Right renal cortex interstitium (tissue), 3 donors: ENCODE results near the gene NEUROD2. TPM values are rescaled to one million over a fixed set of nuclear protein-coding genes. Genes with fewer than 3 reads are reported as not detected.

ENCODE experiments used
- DNase-seq, 3 donors: peaks; one replicate each; pipeline ENCODE4 v3.0.0-alpha.2; 2013; ENCODE audit warnings: low read depth in 3 of 3, low spot score in 2 of 3
- polyA plus RNA-seq, 3 donors: library from polyadenylated mRNA; unstranded; fragments of 120-200 nt; gene quantifications; one replicate each; pipeline ENCODE4 v1.2.1, GENCODE V29; 2013; ENCODE audit not compliant: insufficient read length in 3 of 3

NEUROD2 gene
- polyA plus RNA-seq, 3 donors: 0.04 TPM; not detected in 2

- no peak for DNase-seq
Measured at GRCh38 chr17:39581759-39582085, 26.0 kb downstream of the NEUROD2 start.

DNA sequence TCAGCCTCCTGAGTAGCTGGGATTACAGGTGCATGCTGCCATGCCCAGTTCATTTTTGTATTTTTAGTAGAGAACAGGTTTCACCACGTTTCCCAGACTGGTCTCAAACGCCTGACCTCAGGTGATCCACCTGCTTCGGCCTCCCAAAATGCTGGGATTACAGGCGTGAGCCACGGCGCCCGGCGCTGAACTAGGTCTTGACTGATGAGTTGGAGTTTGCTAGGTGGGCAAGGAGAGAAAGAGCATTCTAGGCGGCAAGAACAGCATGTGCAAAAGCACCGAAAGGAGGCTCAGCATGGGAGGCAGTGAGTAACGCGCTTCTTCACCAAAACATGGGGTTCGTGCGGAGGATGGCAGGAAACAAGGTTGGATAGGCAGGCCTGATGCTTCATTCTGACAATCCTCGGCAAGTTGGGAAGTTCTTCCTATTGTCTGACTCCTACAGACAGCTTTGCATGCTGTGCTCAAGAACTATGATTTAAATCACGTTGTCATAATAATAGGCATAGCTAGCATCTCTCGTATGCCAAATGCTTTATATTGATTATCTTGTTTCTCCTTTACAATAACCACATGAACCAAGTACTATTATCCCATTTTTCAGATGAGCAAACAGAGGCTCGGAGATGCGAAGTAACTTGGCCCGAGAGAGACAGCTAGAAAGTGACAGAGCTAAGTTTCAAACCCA lies 26.5 kb downstream of the NEUROD2 start:
- no peak for DNase-seq

DNA sequence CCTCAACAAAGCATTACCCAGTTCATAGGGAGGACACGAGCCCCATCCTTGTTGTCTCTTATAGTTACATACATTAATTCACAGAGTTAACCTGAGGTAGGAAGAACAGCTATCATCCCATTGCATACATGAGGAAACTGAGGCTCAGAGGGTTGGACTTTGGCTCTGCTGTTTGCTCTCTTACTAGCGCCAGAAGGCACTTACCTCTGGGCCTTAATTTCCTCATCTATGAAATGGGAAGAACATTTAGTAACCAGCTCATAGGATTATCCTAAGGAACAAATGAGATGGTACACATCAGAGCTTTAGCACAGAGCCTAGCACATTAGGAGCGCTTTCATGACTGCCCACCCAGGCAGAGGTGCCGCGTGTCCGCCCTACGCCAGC lies 27.6 kb downstream of the NEUROD2 start:
- DNase-seq: no peak

- no peak for DNase-seq
Measured at GRCh38 chr17:39579318-39580081, 28.2 kb downstream of the NEUROD2 start.

GRCh38 chr17:39578272-39578671 lies 29.4 kb downstream of the NEUROD2 start:
- DNase-seq: no peak

GRCh38 chr17:39576187-39576586 lies 31.5 kb downstream of the NEUROD2 start:
- no peak for DNase-seq

DNA sequence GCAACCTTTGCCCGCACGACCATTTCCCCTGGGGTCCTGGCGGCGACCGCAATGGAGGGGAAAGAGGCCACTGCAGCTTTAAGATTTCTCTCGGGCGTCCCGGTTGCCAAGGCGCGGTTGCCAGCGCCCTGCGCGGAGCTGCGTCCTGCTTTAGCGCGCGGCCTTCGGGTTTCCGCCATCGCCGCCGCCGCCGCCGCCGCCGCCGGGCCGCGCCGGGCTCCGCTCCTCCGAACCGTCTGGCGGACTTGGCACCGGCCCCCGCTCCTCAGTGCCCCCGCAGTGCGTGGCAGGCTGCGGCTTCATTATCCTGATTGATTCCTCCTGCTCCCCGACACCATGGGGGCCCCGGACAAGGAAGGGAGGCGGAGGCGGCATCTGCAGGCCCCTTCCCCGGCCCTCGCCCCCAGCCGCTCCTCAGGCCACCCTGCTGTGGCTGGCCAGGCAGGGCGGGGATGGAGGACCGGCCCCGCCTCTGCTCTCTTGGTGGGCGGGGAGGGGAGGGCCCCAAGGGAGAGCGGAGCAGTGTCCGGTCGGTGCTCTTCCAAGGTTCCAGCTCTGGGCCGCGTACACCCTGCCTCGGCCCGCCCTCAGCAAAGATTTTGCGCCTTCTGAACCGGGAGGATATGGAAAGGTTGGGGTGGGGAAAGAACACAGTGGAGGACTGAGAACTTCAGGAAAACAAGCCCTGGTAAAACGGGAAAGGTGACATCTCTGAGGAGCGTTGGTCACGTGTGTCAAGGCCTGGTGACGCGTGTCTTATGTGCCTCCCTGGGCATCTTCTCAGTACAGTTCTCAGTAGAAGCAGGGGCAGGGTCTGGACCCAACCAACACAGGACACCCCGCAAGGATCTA lies 34.0 kb downstream of the NEUROD2 start:
- DNase-seq: peak in 2 of 3 donors; percentile 36 to 45

DNA sequence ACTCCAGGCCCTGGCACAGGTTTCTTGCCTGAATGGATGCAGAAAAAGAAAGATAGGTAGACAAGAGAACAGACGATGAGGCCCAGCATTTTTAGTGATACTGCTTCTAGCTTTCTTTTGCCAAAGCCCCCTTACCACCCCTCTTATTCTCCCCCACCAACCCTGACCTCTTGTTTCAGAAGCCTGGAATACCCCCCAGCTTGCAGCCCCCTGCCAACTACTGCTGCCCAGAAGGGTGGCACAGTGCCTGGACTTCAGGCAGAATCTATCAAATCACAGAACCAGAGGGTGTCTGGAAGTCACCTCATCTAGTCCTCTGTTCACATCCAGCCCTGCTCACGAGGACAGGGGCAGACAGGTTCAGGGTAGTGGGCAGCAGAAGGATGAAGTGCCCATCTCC lies 35.6 kb downstream of the NEUROD2 start:
- DNase-seq: no peak

GRCh38 chr17:39569126-39569525 lies 38.6 kb downstream of the NEUROD2 start:
- no peak for DNase-seq

- no peak for DNase-seq
Measured at GRCh38 chr17:39568702-39569101, 39.0 kb downstream of the NEUROD2 start.

DNA sequence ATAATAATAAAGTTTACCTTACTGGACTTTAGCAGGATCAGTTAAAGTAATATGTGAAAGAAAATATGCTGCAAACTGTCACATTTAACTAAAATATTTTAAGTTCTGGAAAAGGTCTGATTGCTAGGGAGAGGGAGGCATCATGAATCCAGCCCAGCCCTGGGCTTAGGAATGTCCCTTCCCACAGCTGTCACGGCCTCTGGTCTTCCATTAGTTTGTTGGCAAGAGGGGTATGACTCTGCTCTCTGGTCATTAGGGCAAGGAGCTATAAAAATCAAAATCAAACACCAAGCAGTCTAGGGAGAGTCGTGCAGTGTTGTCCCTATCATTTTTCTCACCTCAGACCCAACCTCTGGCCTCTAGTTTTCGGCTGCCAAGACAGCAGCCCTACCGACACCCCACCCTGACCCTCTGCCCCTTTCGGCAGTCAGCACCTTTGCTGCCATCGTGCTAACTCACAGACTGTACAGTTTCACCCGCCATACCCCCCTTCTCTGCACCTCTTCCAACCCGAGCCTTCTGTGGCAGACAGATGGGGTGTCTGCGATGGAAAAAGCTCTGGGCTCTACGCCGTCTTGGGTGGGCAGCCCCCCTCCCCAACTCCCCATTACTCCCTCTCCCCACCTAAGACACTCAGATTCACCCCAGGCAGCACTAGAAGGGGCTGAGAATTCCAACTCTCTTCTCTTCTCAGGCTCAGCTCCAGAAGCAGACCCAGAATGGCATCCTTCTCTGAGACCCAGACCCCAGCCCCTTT lies 41.4 kb downstream of the NEUROD2 start:
- DNase-seq: no peak

DNA sequence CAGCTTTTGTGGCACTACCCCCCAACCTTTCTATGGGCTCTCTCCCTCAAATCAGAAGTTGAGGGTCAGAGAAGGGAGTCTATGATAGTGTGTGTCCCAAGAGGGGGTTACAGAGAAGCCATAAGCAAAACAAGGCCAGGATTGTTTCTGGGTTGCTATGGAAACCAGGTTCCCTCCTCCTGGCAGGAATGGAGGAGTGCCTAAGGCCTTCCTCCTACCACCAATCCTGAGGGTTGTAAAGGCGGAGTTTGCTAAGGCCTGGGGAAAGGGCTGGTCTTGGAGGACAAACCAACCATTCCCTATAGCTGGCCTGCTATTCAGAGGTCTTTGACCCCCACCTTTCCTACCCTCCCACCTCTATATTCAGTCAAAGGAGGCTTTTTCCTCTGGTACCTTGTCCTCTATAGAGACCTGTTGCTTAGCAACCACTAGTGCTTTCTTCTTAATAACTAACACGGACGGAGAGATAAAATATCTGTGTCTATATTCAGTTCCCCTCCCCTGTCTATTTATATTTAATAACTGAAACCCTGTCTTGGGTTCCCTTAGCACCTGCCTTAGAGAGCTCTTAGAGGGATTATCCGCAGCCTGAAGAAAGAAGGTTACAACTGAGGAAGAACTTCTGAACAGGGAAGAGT lies 43.4 kb downstream of the NEUROD2 start:
- DNase-seq: peak in 1 of 3 donors; percentile 26

DNA sequence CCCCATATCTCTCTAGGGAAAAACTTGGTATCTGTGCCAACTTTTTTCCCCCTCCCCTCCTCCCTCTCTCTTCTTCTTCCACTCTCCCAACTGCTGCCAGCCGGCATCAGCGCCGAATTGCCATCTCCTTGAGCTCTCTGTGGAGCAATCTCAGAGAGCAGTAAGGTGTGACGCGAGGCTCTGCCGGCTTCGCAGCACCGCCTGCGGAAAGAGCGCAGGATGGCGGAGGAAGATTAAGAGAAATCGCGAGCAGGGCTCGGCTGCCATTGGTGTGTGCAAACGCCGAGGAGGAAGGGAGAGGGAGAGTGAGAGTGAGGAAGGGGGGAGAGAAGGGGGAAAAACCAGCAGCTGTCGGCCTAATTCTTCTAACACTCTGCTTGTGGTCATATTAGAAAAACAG lies 44.2 kb downstream of the NEUROD2 start:
- DNase-seq: peak in 2 of 3 donors; percentile 15 to 27

GRCh38 chr17:39562976-39563375 lies 44.7 kb downstream of the NEUROD2 start:
- no peak for DNase-seq

DNA sequence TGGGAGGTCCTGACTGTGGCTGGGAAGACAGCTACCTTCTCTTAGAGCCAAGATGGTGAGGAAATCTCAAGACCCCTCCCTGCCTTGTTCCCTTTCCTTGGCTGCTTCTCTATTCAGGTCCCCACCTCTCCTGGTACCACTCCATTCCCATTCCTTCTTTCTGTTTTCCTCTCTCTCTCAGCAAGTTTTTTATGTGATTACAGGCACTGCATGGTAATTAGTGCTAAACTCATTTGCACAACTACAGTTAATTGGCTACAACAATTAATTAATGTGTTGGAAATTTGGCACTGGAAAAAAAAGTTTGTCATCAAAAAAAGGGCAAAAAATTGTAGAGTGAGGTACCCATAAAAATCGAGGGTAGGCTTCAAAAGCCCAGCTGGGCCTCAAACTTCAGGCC lies 45.3 kb downstream of the NEUROD2 start:
- no peak for DNase-seq

- no peak for DNase-seq
Measured at GRCh38 chr17:39556423-39556822, 51.3 kb downstream of the NEUROD2 start.

DNA sequence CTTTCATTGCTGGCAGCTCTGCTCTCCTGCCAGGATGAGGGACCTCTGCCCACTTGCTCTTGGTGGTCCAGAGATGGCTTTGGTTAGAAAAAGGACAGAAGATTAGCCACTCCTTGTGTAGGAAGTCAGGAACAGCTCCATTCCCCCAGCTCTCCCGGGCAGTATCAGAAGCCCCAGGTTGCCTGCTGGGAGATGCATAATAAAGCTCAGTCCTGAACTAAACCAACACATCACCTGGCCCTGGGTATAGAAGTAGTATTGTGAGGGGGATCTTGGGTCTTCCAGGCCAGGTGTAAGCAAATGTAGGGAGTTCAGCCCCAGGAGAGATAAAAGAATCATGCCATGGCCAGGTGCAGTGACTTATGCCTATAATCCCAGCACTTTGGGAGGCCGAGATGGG lies 52.4 kb downstream of the NEUROD2 start:
- DNase-seq: no peak
